Measurements from ENCODE around the gene SYT9. TPM values are rescaled to one million over a fixed set of nuclear protein-coding genes. Genes with fewer than 3 reads are reported as not detected.

The SYT9 gene
- total RNA-seq, 1 donor from 2014 or later: 2.9 TPM

GRCh38 chr11:7376386-7376785 lies 124.7 kb downstream of the SYT9 start:
- DNase-seq (ENCODE audit: extremely low spot score in 2 of 2): no peak
- Histone ChIP-seq H3K4me1 (no peaks in the 10 kb centered on the region), H3K4me3 (no peak overlapping the region), H3K9me3 (no peaks in the 10 kb centered on the region), H3K27ac (no peak overlapping the region), H3K36me3 (no peaks in the 10 kb centered on the region), H3K27me3 (no peaks in the 10 kb centered on the region)
- TF ChIP-seq POLR2A (IDR thresholded peaks at IDR 0.05): no peak
- TF ChIP-seq POLR2AphosphoS5 (IDR thresholded peaks at IDR 0.05; ENCODE audit: insufficient read depth in 1 of 2, low read depth in 1 of 2): no peak
- TF ChIP-seq CTCF (IDR thresholded peaks at IDR 0.05): no peak
- intact Hi-C loops (cut with DNase I): no loop called here

GRCh38 chr11:7381937-7382336 lies 130.2 kb downstream of the SYT9 start:
- no peaks in the 10 kb centered on the region for H3K4me1 ChIP-seq
- intact Hi-C loops (cut with DNase I): no loop called here
- no peak for TF ChIP-seq POLR2A (IDR thresholded peaks at IDR 0.05)

GRCh38 chr11:7383406-7383805 lies 131.7 kb downstream of the SYT9 start:
- Histone ChIP-seq H3K4me1 (no peaks in the 10 kb centered on the region), H3K9me3 (no peaks in the 10 kb centered on the region), H3K27ac (no peak overlapping the region), H3K27me3 (no peaks in the 10 kb centered on the region), H3K4me3 (no peak overlapping the region), H3K36me3 (no peaks in the 10 kb centered on the region)
- TF ChIP-seq POLR2A (IDR thresholded peaks at IDR 0.05) (no peak), CTCF (IDR thresholded peaks at IDR 0.05) (no peak), POLR2AphosphoS5 (IDR thresholded peaks at IDR 0.05; ENCODE audit: insufficient read depth in 1 of 2, low read depth in 1 of 2) (no peak)
- no peak for DNase-seq (ENCODE audit: extremely low spot score in 2 of 2)
- intact Hi-C loops (cut with DNase I): no loop called here

More at GRCh38 chr11:7381937-7382336, 130.2 kb downstream of the SYT9 start:
- Histone ChIP-seq H3K36me3 (no peaks in the 10 kb centered on the region), H3K9me3 (no peaks in the 10 kb centered on the region), H3K27ac (no peak overlapping the region), H3K27me3 (no peaks in the 10 kb centered on the region), H3K4me3 (no peak overlapping the region)
- DNase-seq (ENCODE audit: extremely low spot score in 2 of 2): no peak

GRCh38 chr11:7384691-7385090 lies 133.0 kb downstream of the SYT9 start:
- no peak for DNase-seq (ENCODE audit: extremely low spot score in 2 of 2)
- H3K36me3 ChIP-seq: no peaks in the 10 kb centered on the region
- H3K4me1 ChIP-seq: no peaks in the 10 kb centered on the region
- intact Hi-C loops (cut with DNase I): no loop called here
- no peak overlapping the region for H3K27ac ChIP-seq
- no peaks in the 10 kb centered on the region for H3K27me3 ChIP-seq
- no peak for TF ChIP-seq POLR2AphosphoS5 (IDR thresholded peaks at IDR 0.05; ENCODE audit: insufficient read depth in 1 of 2, low read depth in 1 of 2)
- TF ChIP-seq POLR2A (IDR thresholded peaks at IDR 0.05): no peak
- TF ChIP-seq CTCF (IDR thresholded peaks at IDR 0.05): no peak
- H3K9me3 ChIP-seq: no peaks in the 10 kb centered on the region
- H3K4me3 ChIP-seq: no peak overlapping the region

GRCh38 chr11:7385532-7385931 lies 133.8 kb downstream of the SYT9 start:
- no peaks in the 10 kb centered on the region for H3K27me3 ChIP-seq
- TF ChIP-seq CTCF (IDR thresholded peaks at IDR 0.05): no peak
- TF ChIP-seq POLR2AphosphoS5 (IDR thresholded peaks at IDR 0.05; ENCODE audit: insufficient read depth in 1 of 2, low read depth in 1 of 2): no peak
- no peak for TF ChIP-seq POLR2A (IDR thresholded peaks at IDR 0.05)
- H3K36me3 ChIP-seq: no peaks in the 10 kb centered on the region
- no peaks in the 10 kb centered on the region for H3K4me1 ChIP-seq
- no peaks in the 10 kb centered on the region for H3K9me3 ChIP-seq
- H3K4me3 ChIP-seq: no peak overlapping the region
- intact Hi-C loops (cut with DNase I): no loop called here
- no peak overlapping the region for H3K27ac ChIP-seq
- no peak for DNase-seq (ENCODE audit: extremely low spot score in 2 of 2)

Measured in vagina (tissue), 2 donors.